HCT116 (cell line): ENCODE results near the gene ATP8A2. TPM values are rescaled to one million over a fixed set of nuclear protein-coding genes. Genes with fewer than 3 reads are reported as not detected.

ENCODE experiments used
- ATAC-seq: fragments of 200-7000 bp; cut with Tn5 transposase; 2 replicates; pipeline ENCODE4 v1.9.1; 2020; ENCODE audit warnings: mild to moderate bottlenecking, moderate library complexity
- BruUV-seq: library from RNA; stranded (reverse); fragments of 400-500 nt; replicated peaks from 2 replicates; lab custom pipeline; 2021; lab: Mats Ljungman, UMichigan
- CTCF ChIA-PET: fragments of 300-600 bp; sonication (Branson Sonifier 250); formaldehyde crosslinking; loops from one replicate; lab custom pipeline; 2021; ENCODE audit warnings: antibody characterized with exemption; lab: Charles Lee
- POLR2A ChIA-PET: fragments of 300-600, 350-600 bp; sonication (Branson Sonifier 250); formaldehyde crosslinking; loops from one replicate; lab custom pipeline; 2021; ENCODE audit warnings: antibody characterized with exemption; lab: Charles Lee
- RAD21 ChIA-PET, 2 experiments: fragments of 300-600 bp; sonication (Branson Sonifier 250); formaldehyde crosslinking; loops; one replicate each; lab custom pipeline; 2023; ENCODE audit warnings: low total read pairs in 2 of 2; ENCODE audit not compliant: uncharacterized antibody in 2 of 2, unreplicated experiment in 2 of 2, low non-redundant PET in 1 of 2; lab: Charles Lee
- DNase-seq: peaks from one replicate; pipeline ENCODE4 v3.0.0-alpha.2; 2010; ENCODE audit warnings: low read depth, low spot score
- H2AFZ ChIP-seq: fragments of 200-600 bp; shearing (Covaris generic), sonication (generic); 2 replicates; pipeline ENCODE4 v1.6.1; 2017; ENCODE audit warnings: low read depth, mixed run types, mixed read lengths, antibody characterized with exemption, low read length; ENCODE audit not compliant: poor library complexity, severe bottlenecking
- H3K27ac ChIP-seq: 2 replicates; pipeline ENCODE4 v1.5.1; 2012; ENCODE audit warnings: low read depth, low read length
- H3K27me3 ChIP-seq: fragments of 200-600 bp; sonication (generic); 2 replicates; pipeline ENCODE4 v1.6.1; 2016; ENCODE audit warnings: mixed run types, low read length, mixed read lengths; ENCODE audit not compliant: insufficient read depth
- H3K36me3 ChIP-seq, 2 experiments: fragments of 200-500 bp in 1 of 2; fragments of 200-600 bp in 1 of 2; sonication (Bioruptor generic) in 1 of 2; sonication (generic) in 1 of 2; 2 replicates each; pipeline versions ENCODE4 v1.5.1 to v1.6.1; 2014 to 2016; ENCODE audit warnings: low read length in 2 of 2, inconsistent platforms in 1 of 2, mixed read lengths in 1 of 2, mixed run types in 1 of 2; ENCODE audit not compliant: insufficient read depth in 2 of 2, control insufficient read depth in 1 of 2
- H3K4me1 ChIP-seq, 2 experiments: fragments of 200-600 bp in 1 of 2; sonication (generic) in 1 of 2; 2 replicates each; pipeline versions ENCODE4 v1.5.1 to v1.6.1; 2012 to 2017; ENCODE audit warnings: low read length in 2 of 2, inconsistent platforms in 1 of 2, mild to moderate bottlenecking in 1 of 2, mixed read lengths in 1 of 2, mixed run types in 1 of 2, moderate library complexity in 1 of 2; ENCODE audit not compliant: insufficient read depth in 2 of 2, control insufficient read depth in 1 of 2
- H3K4me2 ChIP-seq: fragments of 200-600 bp; sonication (generic); 2 replicates; pipeline ENCODE4 v1.6.1; 2017; ENCODE audit warnings: mixed run types, low read length, mixed read lengths
- H3K4me3 ChIP-seq, 2 experiments: fragments of 200-600 bp in 1 of 2; sonication (generic) in 1 of 2; replicated peaks in 1 of 2; 2 replicates each; pipeline ENCODE4 v1.5.1; 2011 to 2016; ENCODE audit warnings: low read length in 2 of 2, control low read depth in 1 of 2, low read depth in 1 of 2, mild to moderate bottlenecking in 1 of 2, mixed read lengths in 1 of 2, mixed run types in 1 of 2
- H3K79me2 ChIP-seq: fragments of 200-600 bp; sonication (generic); 2 replicates; pipeline ENCODE4 v1.6.1; 2017; ENCODE audit warnings: mild to moderate bottlenecking, mixed run types, low read length, moderate library complexity, mixed read lengths; ENCODE audit not compliant: insufficient read depth
- H3K9ac ChIP-seq: fragments of 200-600 bp; sonication (generic); 2 replicates; pipeline ENCODE4 v1.6.1; 2016; ENCODE audit warnings: low read length, mixed read lengths
- H3K9me2 ChIP-seq: fragments of 200-600 bp; sonication (generic), shearing (Covaris generic); 2 replicates; pipeline ENCODE4 v1.6.1; 2017; ENCODE audit warnings: mixed run types, mild to moderate bottlenecking, moderate library complexity; ENCODE audit not compliant: insufficient read depth
- H3K9me3 ChIP-seq, 2 experiments: fragments of 200-500 bp in 1 of 2; fragments of 200-600 bp in 1 of 2; sonication (Bioruptor generic) in 1 of 2; sonication (generic) in 1 of 2; 2 replicates each; pipeline ENCODE4 v1.6.1; 2014 to 2017; ENCODE audit warnings: low read length in 2 of 2, mixed read lengths in 2 of 2, inconsistent platforms in 1 of 2, low read depth in 1 of 2, mild to moderate bottlenecking in 1 of 2, mixed run types in 1 of 2, moderate library complexity in 1 of 2; ENCODE audit not compliant: control insufficient read depth in 1 of 2, insufficient read depth in 1 of 2
- H4K20me1 ChIP-seq: fragments of 200-600 bp; sonication (generic), shearing (Covaris generic); 2 replicates; pipeline ENCODE4 v1.6.1; 2017; ENCODE audit warnings: mixed run types, mild to moderate bottlenecking, moderate library complexity; ENCODE audit not compliant: insufficient read depth
- CBX3 ChIP-seq: IDR thresholded peaks from 2 replicates; pipeline ENCODE4 v1.6.1; 2012; ENCODE audit warnings: low read depth
- CTCF ChIP-seq, 3 experiments: fragments of 200-600 bp in 1 of 3; sonication (generic) in 1 of 3; IDR thresholded peaks in 2 of 3; conservative IDR thresholded peaks in 1 of 3; 2 replicates each; pipeline ENCODE4 v1.5.1; 2012 to 2017; ENCODE audit warnings: low read depth in 2 of 3, low read length in 2 of 3, antibody characterized with exemption in 1 of 3, borderline replicate concordance in 1 of 3, control low read depth in 1 of 3, mild to moderate bottlenecking in 1 of 3, mixed read lengths in 1 of 3, mixed run types in 1 of 3, moderate library complexity in 1 of 3; ENCODE audit not compliant: insufficient read depth in 1 of 3
- EGR1 ChIP-seq: IDR thresholded peaks from 2 replicates; pipeline ENCODE4 v1.6.1; 2012; ENCODE audit warnings: low read depth
- ELF1 ChIP-seq: IDR thresholded peaks from 2 replicates; pipeline ENCODE4 v1.6.1; 2012; ENCODE audit warnings: low read depth, borderline replicate concordance
- EZH2 ChIP-seq: fragments of 200-600 bp; sonication (generic); IDR thresholded peaks from 2 replicates; pipeline ENCODE4 v1.6.1; 2017; ENCODE audit warnings: antibody characterized with exemption, mixed run types
- FOSL1 ChIP-seq: IDR thresholded peaks from 2 replicates; pipeline ENCODE4 v1.6.1; 2012; ENCODE audit warnings: low read depth
- JUND ChIP-seq: IDR thresholded peaks from 2 replicates; pipeline ENCODE4 v1.6.1; 2012
- RAD21 ChIP-seq: IDR thresholded peaks from 2 replicates; pipeline ENCODE4 v1.6.1; 2012; ENCODE audit warnings: low read depth, mild to moderate bottlenecking
- REST ChIP-seq: IDR thresholded peaks from 2 replicates; pipeline ENCODE4 v1.6.1; 2012; ENCODE audit warnings: low read depth
- SP1 ChIP-seq: IDR thresholded peaks from 2 replicates; pipeline ENCODE4 v1.6.1; 2012; ENCODE audit warnings: low read depth
- SRF ChIP-seq: IDR thresholded peaks from 2 replicates; pipeline ENCODE4 v1.6.1; 2012; ENCODE audit warnings: low read depth
- ZNF274 ChIP-seq: fragments of 200-500 bp; sonication (Bioruptor generic); IDR thresholded peaks from 2 replicates; pipeline ENCODE4 v1.6.1; 2014; ENCODE audit warnings: mild to moderate bottlenecking, low read depth, low read length, inconsistent platforms
- intact Hi-C: fragments of 100-400 bp; cut with micrococcal nuclease; formaldehyde crosslinking; loops from 2 replicates; pipeline ENCODE4 v1.10.0; 2022
- total RNA-seq: library from RNA; stranded (reverse); gene quantifications from one replicate; pipeline ENCODE4 v1.2.1, GENCODE V29; 2021; ENCODE audit not compliant: unreplicated experiment

The ATP8A2 gene
- total RNA-seq, 1 experiment from 2014 or later = not detected

GRCh38 chr13:25844559-25845434 lies 473.0 kb downstream of the ATP8A2 start:
- CTCF ChIA-PET = no interaction called here

More at GRCh38 chr13:25844559-25845434, 473.0 kb downstream of the ATP8A2 start:
- Histone ChIP-seq H3K4me3 (no peak overlapping the region), H3K9me2 (no peaks in the 10 kb centered on the region), H3K4me2 (no peak overlapping the region), H3K36me3 (no peaks in the 10 kb centered on the region), H3K79me2 (no peaks in the 10 kb centered on the region), H4K20me1 (no peaks in the 10 kb centered on the region), H3K9me3 (no peaks in the 10 kb centered on the region), H3K9ac (no peak overlapping the region), H3K27me3 (peaks cover 40% of the 10 kb centered on the region), H3K4me1 (no peaks in the 10 kb centered on the region), H3K27ac (no peak overlapping the region), H2AFZ (no peak overlapping the region)
- TF ChIP-seq RAD21 (no peak), EZH2 (no peak), CTCF (IDR thresholded peaks at IDR 0.05 in 2 of 3, conservative IDR thresholded peaks at IDR 0.05 in 1 of 3; ENCODE audit: borderline replicate concordance in 1 of 3, insufficient read depth in 1 of 3, low read depth in 2 of 3, low read length in 2 of 3) (no peak), FOSL1 (no peak), SP1 (no peak), ELF1 (no peak), EGR1 (no peak), CBX3 (no peak), SRF (no peak), JUND (no peak), REST (no peak), ZNF274 (no peak)
- DNase-seq (no peak), ATAC-seq (no peak)
- POLR2A ChIA-PET = no interaction called here
- no TSS peak for BruUV-seq
- intact Hi-C loops = no loop called here
- RAD21 ChIA-PET = no interaction called here
